ENCODE results near the gene ZNF324.
"Not testable (repeated sequence)": the region's sequence is repeated elsewhere in the genome, so short reads cannot be mapped to it uniquely, and the experiment has no call there.

DNA sequence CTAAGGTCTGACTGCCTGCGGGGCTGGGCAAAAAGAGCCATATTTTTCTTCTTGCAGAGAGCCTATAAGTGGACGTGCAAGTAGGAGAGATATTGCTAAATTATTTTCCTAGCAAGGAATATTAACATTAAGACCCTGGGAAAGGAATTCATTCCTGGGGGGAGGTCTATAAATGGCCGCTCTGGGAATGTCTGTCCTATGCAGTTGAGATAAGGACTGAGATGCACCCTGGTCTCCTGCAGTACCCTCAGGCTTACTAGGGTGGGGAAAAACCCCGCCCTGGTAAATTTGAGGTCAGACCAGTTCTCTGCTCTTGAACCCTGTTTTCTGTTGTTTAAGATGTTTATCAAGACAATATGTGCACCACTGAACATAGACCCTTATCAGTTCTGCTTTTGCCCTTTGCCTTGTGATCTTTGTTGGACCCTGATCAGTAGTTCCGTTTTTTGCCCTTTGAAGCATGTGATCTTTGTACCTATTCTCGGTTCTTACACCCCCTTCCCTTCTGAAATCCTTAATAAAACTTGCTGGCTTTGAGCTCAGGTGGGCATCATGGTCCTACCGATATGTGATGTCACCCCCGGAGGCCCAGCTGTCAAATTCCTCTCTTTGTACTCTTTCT lies 40.8 kb downstream of the ZNF324 start:
- TF ChIP-seq, protein P1, sequence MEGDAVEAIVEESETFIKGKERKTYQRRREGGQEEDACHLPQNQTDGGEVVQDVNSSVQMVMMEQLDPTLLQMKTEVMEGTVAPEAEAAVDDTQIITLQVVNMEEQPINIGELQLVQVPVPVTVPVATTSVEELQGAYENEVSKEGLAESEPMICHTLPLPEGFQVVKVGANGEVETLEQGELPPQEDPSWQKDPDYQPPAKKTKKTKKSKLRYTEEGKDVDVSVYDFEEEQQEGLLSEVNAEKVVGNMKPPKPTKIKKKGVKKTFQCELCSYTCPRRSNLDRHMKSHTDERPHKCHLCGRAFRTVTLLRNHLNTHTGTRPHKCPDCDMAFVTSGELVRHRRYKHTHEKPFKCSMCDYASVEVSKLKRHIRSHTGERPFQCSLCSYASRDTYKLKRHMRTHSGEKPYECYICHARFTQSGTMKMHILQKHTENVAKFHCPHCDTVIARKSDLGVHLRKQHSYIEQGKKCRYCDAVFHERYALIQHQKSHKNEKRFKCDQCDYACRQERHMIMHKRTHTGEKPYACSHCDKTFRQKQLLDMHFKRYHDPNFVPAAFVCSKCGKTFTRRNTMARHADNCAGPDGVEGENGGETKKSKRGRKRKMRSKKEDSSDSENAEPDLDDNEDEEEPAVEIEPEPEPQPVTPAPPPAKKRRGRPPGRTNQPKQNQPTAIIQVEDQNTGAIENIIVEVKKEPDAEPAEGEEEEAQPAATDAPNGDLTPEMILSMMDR (IDR thresholded peaks at IDR 0.05; ENCODE audit: low read depth, low read length, missing input control) = not testable (repeated sequence)
- not testable (repeated sequence) for TF ChIP-seq MAX (IDR thresholded peaks at IDR 0.05)
- TF ChIP-seq, protein P2, sequence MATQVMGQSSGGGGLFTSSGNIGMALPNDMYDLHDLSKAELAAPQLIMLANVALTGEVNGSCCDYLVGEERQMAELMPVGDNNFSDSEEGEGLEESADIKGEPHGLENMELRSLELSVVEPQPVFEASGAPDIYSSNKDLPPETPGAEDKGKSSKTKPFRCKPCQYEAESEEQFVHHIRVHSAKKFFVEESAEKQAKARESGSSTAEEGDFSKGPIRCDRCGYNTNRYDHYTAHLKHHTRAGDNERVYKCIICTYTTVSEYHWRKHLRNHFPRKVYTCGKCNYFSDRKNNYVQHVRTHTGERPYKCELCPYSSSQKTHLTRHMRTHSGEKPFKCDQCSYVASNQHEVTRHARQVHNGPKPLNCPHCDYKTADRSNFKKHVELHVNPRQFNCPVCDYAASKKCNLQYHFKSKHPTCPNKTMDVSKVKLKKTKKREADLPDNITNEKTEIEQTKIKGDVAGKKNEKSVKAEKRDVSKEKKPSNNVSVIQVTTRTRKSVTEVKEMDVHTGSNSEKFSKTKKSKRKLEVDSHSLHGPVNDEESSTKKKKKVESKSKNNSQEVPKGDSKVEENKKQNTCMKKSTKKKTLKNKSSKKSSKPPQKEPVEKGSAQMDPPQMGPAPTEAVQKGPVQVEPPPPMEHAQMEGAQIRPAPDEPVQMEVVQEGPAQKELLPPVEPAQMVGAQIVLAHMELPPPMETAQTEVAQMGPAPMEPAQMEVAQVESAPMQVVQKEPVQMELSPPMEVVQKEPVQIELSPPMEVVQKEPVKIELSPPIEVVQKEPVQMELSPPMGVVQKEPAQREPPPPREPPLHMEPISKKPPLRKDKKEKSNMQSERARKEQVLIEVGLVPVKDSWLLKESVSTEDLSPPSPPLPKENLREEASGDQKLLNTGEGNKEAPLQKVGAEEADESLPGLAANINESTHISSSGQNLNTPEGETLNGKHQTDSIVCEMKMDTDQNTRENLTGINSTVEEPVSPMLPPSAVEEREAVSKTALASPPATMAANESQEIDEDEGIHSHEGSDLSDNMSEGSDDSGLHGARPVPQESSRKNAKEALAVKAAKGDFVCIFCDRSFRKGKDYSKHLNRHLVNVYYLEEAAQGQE (IDR thresholded peaks at IDR 0.05) = not testable (repeated sequence)

All from liver (tissue), 2 donors.